ENCODE data around the gene LMOD3. TPM values are rescaled to one million over a fixed set of nuclear protein-coding genes. Genes with fewer than 3 reads are reported as not detected.

Gene LMOD3
- total RNA-seq, 1 donor from 2014 or later, result 154 TPM

DNA sequence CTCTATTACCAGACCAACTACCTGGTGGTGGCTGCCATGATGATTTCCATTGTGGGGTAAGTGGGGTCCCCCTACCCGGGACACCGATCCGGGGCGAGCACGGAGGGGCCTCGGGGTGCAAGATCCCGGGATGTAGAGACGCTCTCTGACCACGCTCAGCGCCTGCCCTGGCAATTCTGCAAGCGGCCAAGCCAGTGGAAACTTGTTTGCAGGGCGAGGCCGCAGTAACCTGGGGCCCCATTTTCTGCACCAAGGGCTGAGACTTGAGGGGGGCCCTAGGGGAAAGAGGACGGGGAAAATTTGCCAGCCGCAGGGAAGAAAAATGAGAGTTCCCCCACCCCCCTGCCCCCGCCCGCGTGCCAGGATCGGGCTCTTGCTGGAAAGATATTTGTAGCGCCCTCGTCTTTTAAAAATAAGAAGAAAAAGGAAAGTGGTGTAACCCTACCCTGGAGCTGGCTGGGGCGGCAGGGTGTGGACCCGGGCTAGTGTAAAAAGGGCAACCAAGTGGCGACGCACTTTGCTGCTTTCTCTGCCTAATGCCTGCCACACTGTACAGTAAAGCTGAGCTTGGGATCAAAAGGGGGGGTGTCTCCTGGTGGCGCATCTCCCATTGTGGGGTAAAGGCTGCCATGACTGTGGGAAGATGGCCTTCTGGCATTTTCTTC is 37.1 kb downstream of the LMOD3 start:
- intact Hi-C loops (cut with micrococcal nuclease), result no loop called here
- no peaks in the 10 kb centered on the region for H3K36me3 ChIP-seq
- no peaks in the 10 kb centered on the region for H3K27me3 ChIP-seq (ENCODE audit: low read depth)
- no peak for TF ChIP-seq CTCF (IDR thresholded peaks at IDR 0.05; ENCODE audit: borderline replicate concordance)
- peaks cover 98% of the 10 kb centered on the region for H3K4me1 ChIP-seq
- DNase-seq, result peak; percentile 50
- H3K4me3 ChIP-seq, result peak overlapping the region; percentile 92
- H3K9me3 ChIP-seq (replicated peaks), result no peaks in the 10 kb centered on the region
- H3K27ac ChIP-seq (replicated peaks), result peak overlapping the region; percentile 96

GRCh38 chr3:69084326-69085167 is 37.8 kb downstream of the LMOD3 start, which contains the start of gene ARL6IP5:
Gene ARL6IP5, plus strand, starts transcription at chr3:69084937. Its CDS starts 111 bp downstream, at chr3:69085048.
- intact Hi-C loops (cut with micrococcal nuclease), result no loop called here
- H3K36me3 ChIP-seq, result no peaks in the 10 kb centered on the region
- peak; percentile 97 for DNase-seq
- no peaks in the 10 kb centered on the region for H3K9me3 ChIP-seq (replicated peaks)
- H3K4me3 ChIP-seq, result peak within 1 kb of the TSS; percentile 92
- no peak for TF ChIP-seq CTCF (IDR thresholded peaks at IDR 0.05; ENCODE audit: borderline replicate concordance)
- H3K27ac ChIP-seq (replicated peaks), result peak within 1 kb of the TSS; percentile 96
- H3K4me1 ChIP-seq, result peaks cover 96% of the 10 kb centered on the region
- no peaks in the 10 kb centered on the region for H3K27me3 ChIP-seq (ENCODE audit: low read depth)

DNA sequence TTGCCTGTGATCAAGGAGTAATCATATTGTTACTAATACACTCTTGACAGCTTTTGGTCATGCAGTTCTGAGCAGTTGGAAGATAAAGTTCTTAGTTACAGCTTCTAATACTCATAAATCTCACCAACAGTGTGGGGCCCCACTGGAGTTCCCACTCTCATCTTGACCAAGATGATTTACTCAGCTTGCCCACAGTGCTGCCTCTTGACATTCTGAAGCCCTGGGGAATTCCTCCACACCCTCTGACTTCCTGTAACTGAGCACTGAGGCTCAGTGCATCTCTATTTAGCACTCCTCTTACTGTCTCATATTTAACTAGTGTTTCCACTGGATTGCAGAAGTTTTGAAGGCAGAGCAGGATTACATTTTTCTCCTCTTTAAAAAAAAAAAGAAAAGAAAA is 39.6 kb downstream of the LMOD3 start:
- peaks cover 96% of the 10 kb centered on the region for H3K4me1 ChIP-seq
- intact Hi-C loops (cut with micrococcal nuclease), result no loop called here
- no peaks in the 10 kb centered on the region for H3K27me3 ChIP-seq (ENCODE audit: low read depth)
- H3K27ac ChIP-seq (replicated peaks), result peak overlapping the region; percentile 96
- H3K36me3 ChIP-seq, result no peaks in the 10 kb centered on the region
- H3K9me3 ChIP-seq (replicated peaks), result no peaks in the 10 kb centered on the region
- no peak for TF ChIP-seq CTCF (IDR thresholded peaks at IDR 0.05; ENCODE audit: borderline replicate concordance)
- DNase-seq, result no peak
- H3K4me3 ChIP-seq, result no peak overlapping the region

DNA sequence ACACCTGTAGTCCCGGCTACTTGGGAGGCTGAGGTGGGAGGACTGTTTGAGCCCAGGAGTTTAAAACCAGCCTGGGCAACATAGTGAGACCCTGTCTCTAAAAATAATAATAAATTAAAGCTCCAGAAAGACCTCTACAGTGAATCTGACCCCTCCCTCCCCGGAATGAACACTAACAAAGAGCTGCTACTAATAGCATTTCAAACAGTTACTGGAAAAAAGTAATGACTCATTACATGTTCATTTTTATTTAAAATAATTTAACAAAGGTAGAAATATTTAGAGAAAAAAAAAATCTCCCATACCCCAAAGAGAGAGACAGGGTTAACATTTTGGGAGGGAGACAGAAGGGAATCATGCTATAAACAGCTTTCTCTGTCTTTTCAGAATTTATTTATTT is 40.0 kb downstream of the LMOD3 start:
- no peak for DNase-seq
- intact Hi-C loops (cut with micrococcal nuclease), result no loop called here
- H3K4me1 ChIP-seq, result peaks cover 96% of the 10 kb centered on the region
- no peaks in the 10 kb centered on the region for H3K9me3 ChIP-seq (replicated peaks)
- no peak overlapping the region for H3K4me3 ChIP-seq
- no peaks in the 10 kb centered on the region for H3K27me3 ChIP-seq (ENCODE audit: low read depth)
- no peaks in the 10 kb centered on the region for H3K36me3 ChIP-seq
- no peak for TF ChIP-seq CTCF (IDR thresholded peaks at IDR 0.05; ENCODE audit: borderline replicate concordance)
- H3K27ac ChIP-seq (replicated peaks), result peak overlapping the region; percentile 96

DNA sequence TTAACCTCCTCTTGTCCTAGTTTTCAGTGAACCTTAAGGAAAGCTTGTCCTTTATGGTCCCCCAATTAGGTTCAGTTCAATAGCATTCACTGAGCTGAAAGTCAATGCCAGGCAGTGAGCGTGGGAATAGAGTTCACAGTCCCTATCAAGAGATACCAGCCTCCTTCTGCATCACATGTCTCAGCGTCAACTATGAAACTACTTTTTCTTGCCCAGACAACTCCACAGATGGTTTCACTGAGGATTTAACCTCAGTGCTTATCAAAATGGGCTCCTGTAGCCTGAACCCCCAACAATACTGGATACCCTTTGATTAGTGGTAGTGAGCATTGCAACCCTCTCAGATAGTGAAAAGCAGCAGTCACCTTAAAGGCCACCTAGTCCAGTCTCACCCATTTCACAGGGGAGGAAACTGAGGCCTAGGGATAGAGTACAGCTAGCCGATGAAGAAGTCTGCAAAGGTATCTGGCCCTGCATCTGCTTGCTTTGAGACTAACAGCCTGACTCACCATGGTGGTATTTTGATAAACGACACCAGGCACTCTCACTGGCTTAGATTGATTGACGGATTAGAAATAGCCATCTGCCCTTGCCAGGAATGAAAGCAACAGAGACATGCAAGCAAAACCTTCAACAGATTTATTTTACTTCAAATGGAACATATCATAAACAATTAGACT is 40.7 kb downstream of the LMOD3 start:
- no peaks in the 10 kb centered on the region for H3K27me3 ChIP-seq (ENCODE audit: low read depth)
- DNase-seq, result no peak
- H3K4me3 ChIP-seq, result no peak overlapping the region
- H3K9me3 ChIP-seq (replicated peaks), result no peaks in the 10 kb centered on the region
- peaks cover 2% of the 10 kb centered on the region for H3K36me3 ChIP-seq
- intact Hi-C loops (cut with micrococcal nuclease), result no loop called here
- peak overlapping the region; percentile 96 for H3K27ac ChIP-seq (replicated peaks)
- TF ChIP-seq CTCF (IDR thresholded peaks at IDR 0.05; ENCODE audit: borderline replicate concordance), result no peak
- peaks cover 95% of the 10 kb centered on the region for H3K4me1 ChIP-seq

Measured in left ventricle myocardium inferior (tissue), 1 donor.